ENCODE data around the gene GMDS.

DNA sequence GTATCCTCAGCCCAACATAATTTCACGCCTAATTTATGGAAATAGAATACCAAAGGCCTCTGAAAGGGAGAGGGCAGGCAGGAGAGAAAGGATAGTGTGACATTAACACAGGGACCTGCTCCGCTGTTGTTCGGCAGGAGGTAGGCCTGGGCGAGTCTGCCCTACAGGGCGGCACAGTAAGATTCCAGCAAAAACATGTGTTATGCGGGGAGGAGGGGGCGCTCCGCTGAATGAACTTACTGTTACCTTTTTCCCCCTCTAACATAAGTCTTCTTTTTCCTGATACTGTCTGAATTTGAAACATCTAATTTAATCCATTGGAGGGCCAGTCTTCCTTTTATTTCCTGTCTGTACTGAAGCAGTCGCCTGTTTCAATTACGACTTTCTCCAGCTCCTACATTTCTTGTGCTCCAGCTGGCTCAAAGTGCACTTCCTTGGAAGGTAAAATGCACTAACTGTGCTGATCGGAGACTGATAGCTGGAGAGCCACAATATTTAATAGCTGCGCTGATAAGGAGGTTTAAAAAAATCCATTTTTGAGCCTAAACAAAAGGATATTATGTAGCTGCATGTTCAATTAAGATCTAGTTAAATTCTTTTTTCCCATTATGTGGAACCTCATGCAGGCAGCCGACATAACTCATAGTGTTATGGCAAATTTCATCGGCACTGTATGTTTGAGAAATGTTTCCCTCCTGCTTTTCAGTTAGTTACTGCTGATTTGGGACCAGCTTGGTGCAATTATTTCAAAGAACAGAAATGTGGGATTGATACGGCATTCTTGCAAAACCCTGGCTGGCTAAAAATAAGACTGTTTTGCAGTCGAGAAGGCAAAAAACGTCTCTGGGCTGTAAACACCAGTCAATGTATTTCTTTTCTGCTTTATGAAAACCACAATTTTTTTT, 442.7 kb downstream of the GMDS start:
- TF ChIP-seq PHF8 (conservative IDR thresholded peaks at IDR 0.05; ENCODE audit: low read depth, low read length) (no peak), GABPA (IDR thresholded peaks at IDR 0.05; ENCODE audit: borderline replicate concordance, insufficient read depth, low read length) (no peak), EP300 (IDR thresholded peaks at IDR 0.05; ENCODE audit: borderline replicate concordance in 1 of 2, low read depth in 2 of 2, low read length in 2 of 2) (no peak), TBP (IDR thresholded peaks at IDR 0.05; ENCODE audit: low read depth, low read length) (no peak), MAX (IDR thresholded peaks at IDR 0.05) (no peak), NRF1 (IDR thresholded peaks at IDR 0.05; ENCODE audit: low read depth, low read length) (no peak), POLR2A (IDR thresholded peaks at IDR 0.05; ENCODE audit: control extremely low read depth in 1 of 2, low read depth in 2 of 2, low read length in 2 of 2) (no peak), CTCF (IDR thresholded peaks at IDR 0.05; ENCODE audit: control extremely low read depth in 1 of 3, insufficient read depth in 1 of 3, low read depth in 1 of 3, low read length in 3 of 3) (no peak), YY1 (IDR thresholded peaks at IDR 0.05; ENCODE audit: low read depth, low read length) (no peak), CHD1 (IDR thresholded peaks at IDR 0.05; ENCODE audit: low read depth, low read length) (no peak), RFX5 (IDR thresholded peaks at IDR 0.05; ENCODE audit: borderline replicate concordance, low read depth, low read length) (no peak), ASH2L (IDR thresholded peaks at IDR 0.05; ENCODE audit: low read length) (no peak), CHD2 (IDR thresholded peaks at IDR 0.05; ENCODE audit: low read length) (no peak)
- TF ChIP-seq, protein P1, sequence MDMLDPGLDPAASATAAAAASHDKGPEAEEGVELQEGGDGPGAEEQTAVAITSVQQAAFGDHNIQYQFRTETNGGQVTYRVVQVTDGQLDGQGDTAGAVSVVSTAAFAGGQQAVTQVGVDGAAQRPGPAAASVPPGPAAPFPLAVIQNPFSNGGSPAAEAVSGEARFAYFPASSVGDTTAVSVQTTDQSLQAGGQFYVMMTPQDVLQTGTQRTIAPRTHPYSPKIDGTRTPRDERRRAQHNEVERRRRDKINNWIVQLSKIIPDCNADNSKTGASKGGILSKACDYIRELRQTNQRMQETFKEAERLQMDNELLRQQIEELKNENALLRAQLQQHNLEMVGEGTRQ (IDR thresholded peaks at IDR 0.05; ENCODE audit: low read length), result no peak
